ENCODE measurements around the gene ABI3. TPM values are rescaled to one million over a fixed set of nuclear protein-coding genes. Genes with fewer than 3 reads are reported as not detected.
A peak's percentile ranks its signal among the peaks of the same experiment; 100 is the strongest.
"Not testable (repeated sequence)": the region's sequence is repeated elsewhere in the genome, so short reads cannot be mapped to it uniquely, and the experiment has no call there.

The ABI3 gene
- total RNA-seq, 2 donors from 2014 or later = 10.6 TPM

DNA sequence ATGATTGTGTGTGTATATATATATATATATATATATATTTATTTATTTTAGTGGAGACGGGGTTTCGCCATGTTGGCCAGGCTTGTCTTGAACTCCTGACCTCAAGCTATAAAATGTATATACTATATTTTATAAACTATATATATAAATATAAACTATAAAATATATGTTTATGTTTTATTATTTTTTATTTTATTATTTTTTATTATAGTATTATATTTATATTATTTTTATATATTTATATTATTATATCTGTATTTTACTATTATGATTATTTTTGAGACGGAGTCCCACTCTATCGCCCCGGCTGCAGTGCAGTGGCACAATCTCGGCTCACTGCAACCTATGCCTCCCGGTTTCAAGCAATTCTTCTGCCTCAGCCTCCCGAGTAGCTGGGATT is 30.5 kb downstream of the ABI3 start:
- no peak for DNase-seq (ENCODE audit: low spot score)
- intact Hi-C loops (cut with DNase I) = no loop called here

- intact Hi-C loops (cut with DNase I) = no loop called here
- no peak for DNase-seq (ENCODE audit: low spot score)
These were observed 31.3 kb downstream of the ABI3 start for GRCh38 chr17:49241692-49242397.

DNA sequence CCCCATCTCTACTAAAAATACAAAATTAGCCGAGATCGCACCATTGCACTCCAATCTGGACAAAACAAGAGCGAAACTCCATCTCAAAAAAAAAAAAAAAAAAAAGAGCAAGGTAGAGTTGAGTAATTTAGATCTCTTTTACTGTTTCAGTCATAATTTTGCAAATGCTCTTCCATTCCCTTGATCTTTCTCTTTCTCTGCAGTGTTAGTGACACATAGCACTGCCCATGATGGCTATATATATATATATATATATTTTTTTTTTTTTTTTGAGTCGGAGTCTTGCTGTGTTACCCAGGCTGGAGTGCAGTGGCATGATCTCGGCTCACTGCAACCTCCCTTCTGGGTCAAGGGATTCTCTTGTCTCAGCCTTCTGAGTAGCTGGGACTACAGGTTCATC is 32.3 kb downstream of the ABI3 start:
- no peak for DNase-seq (ENCODE audit: low spot score)
- intact Hi-C loops (cut with DNase I) = no loop called here

- no peak for DNase-seq (ENCODE audit: low spot score)
- intact Hi-C loops (cut with DNase I) = no loop called here
These were observed 34.3 kb downstream of the ABI3 start for GRCh38 chr17:49244839-49245238.

- intact Hi-C loops (cut with DNase I) = no loop called here
- DNase-seq (ENCODE audit: low spot score) = no peak
These were observed 37.4 kb downstream of the ABI3 start for GRCh38 chr17:49247944-49248343.

DNA sequence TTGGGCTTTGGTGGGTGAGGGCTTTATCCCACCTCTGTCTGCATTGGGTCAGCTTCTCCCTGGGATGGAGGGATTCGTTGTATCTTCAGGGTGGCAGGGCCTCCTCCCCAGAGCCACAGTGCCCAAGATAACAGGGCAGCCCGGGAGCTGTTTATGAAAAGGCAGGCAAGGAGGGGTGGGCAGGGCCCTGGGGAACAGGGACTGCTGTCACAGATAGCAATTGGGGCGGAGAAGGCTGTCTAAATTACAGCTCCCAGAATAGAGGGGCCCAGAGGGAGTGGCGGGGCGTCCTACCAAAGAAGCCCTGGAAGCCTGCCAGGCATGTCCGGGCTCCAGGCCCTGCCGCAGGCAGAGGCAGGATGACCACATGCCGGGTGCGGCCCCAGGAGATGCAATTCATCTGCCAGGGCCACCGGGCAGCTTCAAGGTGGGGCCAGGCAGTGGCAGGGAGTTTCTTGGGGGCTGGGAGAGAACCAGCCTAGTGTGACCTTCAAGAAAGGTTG is 38.8 kb downstream of the ABI3 start:
- intact Hi-C loops (cut with DNase I) = no loop called here
- peak; percentile 81 for DNase-seq (ENCODE audit: low spot score)

DNA sequence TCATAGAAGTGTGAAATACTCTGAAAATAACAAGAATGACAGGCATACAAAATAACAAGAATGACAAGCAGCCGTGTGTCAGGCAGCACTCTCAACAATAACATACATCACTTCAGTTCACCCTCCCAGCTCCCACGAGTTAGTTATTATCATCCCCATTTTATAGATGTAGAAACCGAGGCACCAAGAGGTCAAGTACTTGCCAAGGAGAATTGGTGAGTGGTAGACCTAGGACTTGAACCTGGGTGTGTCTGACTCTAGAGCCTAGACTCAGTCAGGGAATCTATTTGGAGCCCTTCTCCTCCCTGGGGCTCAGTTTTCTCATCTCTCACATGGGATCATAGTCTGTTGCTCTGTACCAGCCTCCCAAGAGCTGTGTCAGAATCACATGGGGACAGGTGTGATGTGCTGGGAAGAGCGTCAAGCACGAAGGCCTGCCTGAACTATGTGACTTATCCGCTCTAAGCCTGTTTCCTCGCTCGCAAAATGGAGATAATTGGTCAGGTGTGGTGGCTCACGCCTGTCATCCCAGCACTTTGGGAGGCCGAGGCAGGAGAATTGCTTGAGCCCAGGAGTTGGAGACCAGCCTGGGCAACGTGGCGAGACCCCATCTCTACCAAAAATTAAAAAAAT is 39.5 kb downstream of the ABI3 start:
- intact Hi-C loops (cut with DNase I) = no loop called here
- no peak for DNase-seq (ENCODE audit: low spot score)

- intact Hi-C loops (cut with DNase I) = no loop called here
- no peak for DNase-seq (ENCODE audit: low spot score)
These were observed 41.7 kb downstream of the ABI3 start for GRCh38 chr17:49252148-49252695.

DNA sequence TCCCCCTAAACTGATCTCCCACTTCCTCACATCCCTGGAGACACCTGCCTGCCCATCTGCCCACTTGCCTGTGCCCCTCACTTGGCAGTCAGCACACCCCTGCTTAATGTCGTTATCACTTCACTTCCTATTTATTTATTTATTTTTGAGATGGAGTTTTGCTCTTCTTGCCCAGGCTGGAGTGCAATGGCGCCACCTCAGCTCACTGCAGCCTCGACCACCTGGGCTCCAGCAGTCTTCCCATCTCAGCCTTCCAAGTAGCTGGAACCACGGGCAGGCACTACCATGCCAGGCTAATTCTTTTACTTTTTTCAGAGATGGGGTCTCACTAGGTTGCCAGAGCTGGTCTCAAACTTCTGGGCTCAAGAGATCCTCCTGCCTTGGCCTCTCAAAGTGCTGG is 43.6 kb downstream of the ABI3 start:
- no peak for DNase-seq (ENCODE audit: low spot score)
- intact Hi-C loops (cut with DNase I) = no loop called here

DNA sequence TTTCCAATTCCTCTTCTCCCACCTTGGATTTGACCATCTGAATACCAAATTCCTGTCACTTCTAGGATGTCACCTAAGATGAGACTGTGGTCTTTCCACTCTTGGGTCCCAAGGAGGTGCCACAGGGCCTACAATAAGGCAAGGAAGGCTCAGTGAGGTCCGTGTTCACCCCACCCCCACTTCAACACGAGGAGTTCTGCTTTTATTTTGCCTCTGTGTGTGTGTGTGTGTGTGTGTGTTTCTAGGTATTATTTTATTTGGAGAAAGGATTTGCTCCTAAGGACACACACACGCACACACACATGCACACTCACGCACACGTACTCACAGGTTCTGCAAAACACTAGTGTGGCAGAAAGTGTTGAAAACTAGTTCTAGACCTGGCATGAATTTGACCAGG is 44.6 kb downstream of the ABI3 start:
- no peak for DNase-seq (ENCODE audit: low spot score)
- intact Hi-C loops (cut with DNase I) = no loop called here

DNA sequence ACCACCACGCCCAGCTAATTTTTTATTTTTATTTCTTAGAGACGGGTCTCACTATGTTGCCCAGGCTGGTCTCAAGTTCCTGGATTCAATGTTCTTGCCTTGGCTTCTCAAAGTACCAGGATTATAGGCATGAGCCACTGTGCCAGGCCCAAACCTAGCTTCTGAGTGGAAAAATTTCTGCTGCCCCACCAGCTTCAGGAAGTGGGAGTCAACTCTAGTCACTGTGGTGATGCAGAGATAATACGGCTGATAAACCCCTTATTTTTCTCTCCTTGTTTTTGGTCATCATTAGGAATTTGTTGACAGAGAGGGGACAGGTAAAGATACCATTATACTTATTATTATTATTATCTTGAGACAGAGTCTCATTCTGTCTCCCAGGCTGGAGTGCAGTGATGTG is 47.9 kb downstream of the ABI3 start:
- intact Hi-C loops (cut with DNase I) = no loop called here
- DNase-seq (ENCODE audit: low spot score) = no peak

DNA sequence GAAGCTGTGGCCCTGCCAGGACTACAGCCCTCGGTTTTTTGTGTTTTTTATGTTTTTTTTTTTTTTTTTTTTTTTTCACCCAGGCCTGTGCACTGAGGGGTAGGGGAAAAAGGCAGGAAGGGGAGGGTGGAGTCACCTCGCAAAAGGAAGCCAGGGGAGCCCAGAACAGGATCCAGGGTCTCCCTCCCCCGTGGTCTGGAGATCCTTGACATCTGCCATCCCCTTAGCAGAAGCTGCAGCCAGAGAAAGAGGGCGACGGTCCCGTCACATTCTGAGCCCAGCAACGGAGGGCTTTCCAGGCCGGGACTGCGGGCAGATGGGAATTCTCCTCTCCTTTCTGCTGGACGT is 49.1 kb downstream of the ABI3 start:
- DNase-seq (ENCODE audit: low spot score) = no peak
- intact Hi-C loops (cut with DNase I) = no loop called here

DNA sequence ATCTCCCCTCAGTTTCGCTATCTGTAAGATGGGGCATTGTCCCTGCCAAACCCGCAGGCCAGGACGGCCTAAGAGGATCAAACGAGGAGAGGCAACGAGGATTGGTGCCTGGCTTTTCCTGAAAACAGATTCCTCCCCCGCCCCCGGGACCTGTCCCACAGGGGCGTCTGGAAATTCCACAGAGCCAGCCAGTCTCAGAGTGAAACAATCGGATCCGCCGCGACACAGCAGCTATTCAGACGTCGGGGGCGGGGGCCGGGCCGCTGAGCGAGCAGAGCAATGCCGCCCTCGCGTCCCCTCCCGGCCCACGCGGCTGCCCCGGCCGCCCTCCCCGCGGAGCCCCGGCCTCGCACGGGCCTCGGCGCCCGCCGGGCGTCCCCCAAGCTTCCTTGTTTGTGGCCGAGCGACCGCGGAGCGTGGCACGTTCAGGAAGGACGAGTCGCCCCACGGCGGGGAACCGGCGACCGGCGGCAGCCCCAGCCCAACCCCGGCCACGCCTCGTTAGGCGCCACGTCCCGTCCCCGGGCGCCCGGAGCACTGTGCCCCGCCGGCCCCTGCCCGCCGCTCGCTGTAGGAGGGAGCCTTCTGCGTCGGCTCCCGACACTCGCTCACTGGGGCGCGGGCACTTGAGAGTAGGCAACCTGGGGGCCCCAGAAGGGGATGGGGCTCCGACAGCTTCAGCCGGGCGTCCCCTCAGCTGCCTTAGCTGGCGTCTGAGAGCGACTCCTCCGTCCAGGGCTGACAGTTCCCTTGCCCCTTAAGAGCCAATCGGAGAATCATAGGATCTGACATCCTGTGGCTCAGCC is 49.7 kb downstream of the ABI3 start:
- peak; percentile 93 for DNase-seq (ENCODE audit: low spot score)

DNA sequence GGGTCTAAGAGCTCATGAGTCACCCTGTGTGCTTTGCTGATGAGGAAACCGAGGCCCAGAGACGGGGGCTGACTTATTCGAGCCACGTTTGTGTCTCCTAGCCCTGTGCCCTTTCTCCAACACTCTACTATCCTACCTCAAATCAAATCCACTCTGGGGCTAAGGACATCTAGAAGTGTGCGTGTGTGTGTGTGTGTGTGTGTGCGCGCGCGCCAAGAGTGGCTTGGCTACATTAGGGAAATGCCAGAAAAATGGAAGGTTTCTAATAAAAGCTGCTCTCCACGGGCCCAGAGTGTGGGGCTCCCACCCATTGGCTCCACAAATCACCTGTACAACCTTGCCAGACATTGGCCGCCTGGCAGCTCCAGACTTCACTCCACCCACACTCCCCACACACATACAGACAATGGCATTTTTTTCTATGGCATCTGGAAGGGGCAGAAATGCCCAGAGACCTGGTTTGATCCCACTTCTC is 50.3 kb downstream of the ABI3 start:
- no peak for DNase-seq (ENCODE audit: low spot score)

More for the DNA sequence above, 49.7 kb downstream of the ABI3 start:
- intact Hi-C loops (cut with DNase I) = no loop called here

DNA sequence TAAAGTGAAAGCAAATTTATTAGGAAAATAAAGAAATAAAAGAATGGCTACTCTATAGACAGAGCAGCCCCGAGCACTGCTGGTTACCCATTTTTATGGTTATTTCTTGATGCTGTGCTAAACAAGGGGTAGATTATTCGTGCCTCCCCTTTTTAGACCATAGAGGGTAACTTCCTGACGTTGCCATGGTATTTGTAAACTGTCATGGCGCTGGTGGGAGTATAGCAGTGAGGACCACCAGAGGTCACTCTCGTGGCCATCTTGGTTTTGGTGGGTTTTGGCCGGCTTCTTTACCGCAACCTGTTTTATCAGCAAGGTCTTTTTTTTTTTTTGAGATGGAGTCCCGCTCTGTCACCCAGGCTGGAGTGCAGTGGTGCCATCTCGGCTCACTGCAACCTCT is 51.0 kb downstream of the ABI3 start:
- DNase-seq (ENCODE audit: low spot score); intact Hi-C loops (cut with DNase I): not testable (repeated sequence)

More for the DNA sequence above, 50.3 kb downstream of the ABI3 start:
- intact Hi-C loops (cut with DNase I) = no loop called here

DNA sequence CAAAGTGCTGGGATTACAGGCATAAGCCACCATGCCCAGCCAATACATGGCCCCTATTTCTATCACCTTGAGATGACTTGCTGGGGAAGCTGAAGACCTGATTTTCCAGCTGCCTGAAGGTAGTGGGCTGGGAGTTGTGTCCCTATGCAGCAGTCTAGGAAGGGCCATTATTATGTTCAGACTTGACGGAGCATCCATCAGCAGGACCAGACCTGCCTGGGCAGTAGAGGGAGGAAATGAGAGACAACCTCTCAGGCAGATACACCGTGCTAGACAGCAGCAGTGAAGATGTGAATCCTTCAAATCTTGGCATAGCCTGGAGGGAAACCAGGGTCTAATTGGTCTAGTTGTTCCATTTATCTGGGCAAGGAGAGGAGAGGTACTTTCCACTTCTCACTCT is 55.7 kb downstream of the ABI3 start:
- intact Hi-C loops (cut with DNase I) = no loop called here
- DNase-seq (ENCODE audit: low spot score) = no peak

- intact Hi-C loops (cut with DNase I) = no loop called here
- DNase-seq (ENCODE audit: low spot score) = no peak
These were observed 57.4 kb downstream of the ABI3 start for GRCh38 chr17:49267912-49268311.

DNA sequence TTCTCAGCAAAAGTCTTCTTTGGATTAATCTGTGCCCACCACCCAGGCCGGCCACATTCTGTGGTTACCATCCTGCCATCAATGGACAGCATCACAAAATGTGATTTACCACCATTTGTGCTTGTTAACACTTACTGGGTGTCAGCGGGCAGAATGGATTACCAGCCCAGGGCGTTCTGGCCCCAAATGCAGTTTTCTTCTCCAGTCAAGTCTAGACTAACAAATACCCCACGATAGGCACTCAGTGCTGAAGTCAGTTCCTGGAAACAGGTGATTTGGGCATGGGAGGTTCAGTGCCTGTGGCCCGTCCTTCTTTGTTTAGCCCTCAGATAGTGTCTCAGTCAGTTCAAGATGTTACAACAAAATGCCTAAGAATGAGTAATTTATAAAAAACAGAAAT is 58.8 kb downstream of the ABI3 start:
- peak; percentile 34 for DNase-seq (ENCODE audit: low spot score)
- intact Hi-C loops (cut with DNase I) = no loop called here
